ENCODE measurements around the gene TRAPPC10. TPM values are rescaled to one million over a fixed set of nuclear protein-coding genes. Genes with fewer than 3 reads are reported as not detected.
A peak's percentile ranks its signal among the peaks of the same experiment; 100 is the strongest.

The TRAPPC10 gene
- total and polyA plus RNA-seq, 9 of the 15 experiments (the other 6 are each of a cell fraction or from before 2014, with no cell fraction given), result 1.1 to 33.8 (median 24.3) TPM

DNA sequence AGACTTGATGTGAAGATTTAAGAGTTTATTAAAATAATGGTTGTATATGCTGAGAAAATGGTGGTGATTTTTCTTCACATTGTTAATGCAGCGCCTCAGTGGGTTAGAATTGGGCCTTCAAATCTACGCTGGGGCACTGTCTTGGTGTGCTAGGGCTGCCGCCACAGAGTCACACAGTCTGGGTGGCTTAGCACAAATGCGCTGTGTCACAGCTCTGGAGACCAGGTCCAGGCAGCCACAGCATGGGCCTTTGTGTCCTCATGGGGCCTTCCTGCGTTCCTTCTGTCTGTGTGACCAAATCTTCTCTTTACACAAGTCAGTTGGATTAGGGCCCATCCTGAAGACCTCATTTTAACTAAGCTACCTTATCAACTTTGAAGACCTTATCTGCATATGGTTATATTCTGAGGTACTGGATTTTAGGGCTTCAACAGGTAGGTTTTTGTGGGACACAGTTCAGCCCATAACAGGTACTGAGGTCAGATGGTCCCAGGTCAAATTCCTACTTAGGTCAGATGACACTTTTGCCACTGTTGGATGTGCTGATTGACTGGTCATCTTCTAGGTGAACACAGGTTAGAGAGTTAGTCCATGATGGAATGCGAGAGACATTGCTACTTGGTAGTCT, 17.5 kb downstream of the TRAPPC10 start (continued):
- TF ChIP-seq UBTF (IDR thresholded peaks at IDR 0.05; ENCODE audit: borderline replicate concordance in 1 of 2, low read depth in 2 of 2, low read length in 2 of 2), result 0 out of 4 replicates have a peak, but pooled peaks of 1 of the 2 experiments have one; percentile 60
- TF ChIP-seq CXXC5 (CRISPR knock-in tag; IDR thresholded peaks at IDR 0.05), result no peak
- TF ChIP-seq TOE1 (IDR thresholded peaks at IDR 0.05; ENCODE audit: borderline replicate concordance), result peak; percentile 15; the same call in 1 of the 2 replicates
- no peak for TF ChIP-seq TOE1 (CRISPR knock-in tag; IDR thresholded peaks at IDR 0.05; ENCODE audit: borderline replicate concordance, low read depth)
- TF ChIP-seq, protein P1, sequence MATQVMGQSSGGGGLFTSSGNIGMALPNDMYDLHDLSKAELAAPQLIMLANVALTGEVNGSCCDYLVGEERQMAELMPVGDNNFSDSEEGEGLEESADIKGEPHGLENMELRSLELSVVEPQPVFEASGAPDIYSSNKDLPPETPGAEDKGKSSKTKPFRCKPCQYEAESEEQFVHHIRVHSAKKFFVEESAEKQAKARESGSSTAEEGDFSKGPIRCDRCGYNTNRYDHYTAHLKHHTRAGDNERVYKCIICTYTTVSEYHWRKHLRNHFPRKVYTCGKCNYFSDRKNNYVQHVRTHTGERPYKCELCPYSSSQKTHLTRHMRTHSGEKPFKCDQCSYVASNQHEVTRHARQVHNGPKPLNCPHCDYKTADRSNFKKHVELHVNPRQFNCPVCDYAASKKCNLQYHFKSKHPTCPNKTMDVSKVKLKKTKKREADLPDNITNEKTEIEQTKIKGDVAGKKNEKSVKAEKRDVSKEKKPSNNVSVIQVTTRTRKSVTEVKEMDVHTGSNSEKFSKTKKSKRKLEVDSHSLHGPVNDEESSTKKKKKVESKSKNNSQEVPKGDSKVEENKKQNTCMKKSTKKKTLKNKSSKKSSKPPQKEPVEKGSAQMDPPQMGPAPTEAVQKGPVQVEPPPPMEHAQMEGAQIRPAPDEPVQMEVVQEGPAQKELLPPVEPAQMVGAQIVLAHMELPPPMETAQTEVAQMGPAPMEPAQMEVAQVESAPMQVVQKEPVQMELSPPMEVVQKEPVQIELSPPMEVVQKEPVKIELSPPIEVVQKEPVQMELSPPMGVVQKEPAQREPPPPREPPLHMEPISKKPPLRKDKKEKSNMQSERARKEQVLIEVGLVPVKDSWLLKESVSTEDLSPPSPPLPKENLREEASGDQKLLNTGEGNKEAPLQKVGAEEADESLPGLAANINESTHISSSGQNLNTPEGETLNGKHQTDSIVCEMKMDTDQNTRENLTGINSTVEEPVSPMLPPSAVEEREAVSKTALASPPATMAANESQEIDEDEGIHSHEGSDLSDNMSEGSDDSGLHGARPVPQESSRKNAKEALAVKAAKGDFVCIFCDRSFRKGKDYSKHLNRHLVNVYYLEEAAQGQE (IDR thresholded peaks at IDR 0.05; ENCODE audit: borderline replicate concordance), result no peak
- TF ChIP-seq, protein P1 (CRISPR knock-in tag; IDR thresholded peaks at IDR 0.05; ENCODE audit: low read depth), result no peak
- TF ChIP-seq MAFG (tag; conservative IDR thresholded peaks at IDR 0.05), result 0 out of 2 replicates have a peak, but pooled peaks have one; percentile 52
- peak; percentile 83 for TF ChIP-seq NFE2 (IDR thresholded peaks at IDR 0.05; ENCODE audit: low read depth)
- no peak for TF ChIP-seq TAL1 (IDR thresholded peaks at IDR 0.05)
- TF ChIP-seq ZNF592 (IDR thresholded peaks at IDR 0.05), result peak; percentile 89
- no peak for TF ChIP-seq ESRRB (CRISPR knock-in tag; IDR thresholded peaks at IDR 0.05; ENCODE audit: borderline replicate concordance)
- no peak for TF ChIP-seq NR2F6 (CRISPR knock-in tag; IDR thresholded peaks at IDR 0.05)
- TF ChIP-seq L3MBTL2 (IDR thresholded peaks at IDR 0.05), result peak; percentile 41; the same call in 1 of the 2 replicates

Data from K562 (cell line).